NCI-H345 treated with DMSO at 0.1 percent for 48 hours (cell line): ENCODE measurements around the gene MANF.

Source experiments
- DNase-seq: peaks from one replicate; lab custom pipeline; 2025; ENCODE audit not compliant: unreplicated experiment; lab: John Stamatoyannopoulos, UW

Gene MANF

DNA sequence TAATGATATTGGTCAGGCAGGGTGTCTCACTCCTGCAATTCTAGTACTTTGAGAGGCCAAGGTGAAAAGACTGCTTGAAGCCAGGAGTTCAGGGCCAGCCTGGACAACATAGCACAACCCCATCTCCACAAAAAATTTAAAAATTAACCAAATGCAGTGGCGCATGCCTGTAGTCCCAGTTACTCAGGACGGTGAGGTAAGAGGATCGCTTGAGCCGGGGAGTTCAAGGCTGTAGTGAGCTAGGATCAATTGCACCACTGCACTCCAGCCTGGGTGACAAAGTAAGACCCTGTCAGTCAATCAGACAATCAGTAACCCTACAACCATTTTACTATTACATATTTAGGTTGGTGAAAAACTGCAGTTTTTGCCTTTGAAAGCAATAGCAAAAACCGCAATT lies 49.0 kb downstream of the MANF start:
- no peak for DNase-seq

- DNase-seq, result no peak
These were observed 49.7 kb downstream of the MANF start for GRCh38 chr3:51434746-51435327.

DNA sequence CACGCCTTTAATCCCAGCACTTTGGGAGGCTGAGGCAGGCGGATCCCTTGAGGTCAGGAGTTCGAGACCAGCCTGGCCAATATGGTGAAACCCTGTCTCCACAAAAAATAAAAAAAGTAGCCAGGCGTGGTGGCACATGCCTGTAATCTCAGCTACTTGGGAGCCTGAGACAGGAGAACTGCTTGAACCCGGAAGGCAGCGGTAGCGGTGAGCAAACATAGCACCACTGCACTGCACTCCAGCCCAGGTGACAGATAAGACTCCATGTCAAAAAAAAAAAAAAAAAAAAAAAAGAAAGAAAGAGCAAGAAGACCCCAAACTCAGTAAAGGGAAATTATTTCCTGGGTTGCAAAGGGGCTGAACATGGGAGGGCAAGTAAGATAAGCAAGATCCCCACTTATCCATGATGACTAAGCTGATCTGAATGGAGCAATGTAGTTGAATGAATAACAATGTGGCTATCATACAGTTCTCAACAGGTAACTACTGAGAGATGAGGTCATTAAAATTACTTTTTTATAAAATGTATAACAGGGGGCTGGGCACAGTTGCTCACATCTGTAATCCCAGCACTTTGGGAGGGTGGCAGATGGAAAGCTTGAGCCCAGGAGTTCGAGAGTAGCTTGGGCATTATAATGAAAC lies 52.0 kb downstream of the MANF start:
- no peak for DNase-seq
